Caco-2 (cell line): ENCODE measurements around the gene ARMH3. TPM values are rescaled to one million over a fixed set of nuclear protein-coding genes. Genes with fewer than 3 reads are reported as not detected.
"Not testable (repeated sequence)": the region's sequence is repeated elsewhere in the genome, so short reads cannot be mapped to it uniquely, and the experiment has no call there.

Experiments
- BruUV-seq: library from RNA; stranded (reverse); fragments of 400-500 nt; replicated peaks from 2 replicates; lab custom pipeline; 2021; lab: Mats Ljungman, UMichigan
- CTCF ChIA-PET: fragments of 300-600 bp; sonication (Branson Sonifier 250); formaldehyde crosslinking; loops from one replicate; lab custom pipeline; 2022; ENCODE audit warnings: antibody characterized with exemption; lab: Charles Lee
- POLR2A ChIA-PET: fragments of 300-600 bp; sonication (Branson Sonifier 250); formaldehyde crosslinking; loops from one replicate; lab custom pipeline; 2022; ENCODE audit warnings: antibody characterized with exemption; lab: Charles Lee
- DNase-seq, 2 experiments: peaks; one replicate each; pipeline versions ENCODE4 v3.0.0 to v3.0.0-alpha.2; 2020 to 2022
- H3K27me3 ChIP-seq: replicated peaks from 2 replicates; pipeline ENCODE4 v1.6.0; 2011; ENCODE audit warnings: low read length; ENCODE audit not compliant: control insufficient read depth, insufficient read depth
- H3K36me3 ChIP-seq: 2 replicates; pipeline ENCODE4 v1.5.1; 2011; ENCODE audit warnings: low read length; ENCODE audit not compliant: control insufficient read depth, insufficient read depth
- H3K4me1 ChIP-seq: fragments of 250-450 bp; sonication (Bioruptor Pico); 2 replicates; pipeline ENCODE4 v1.5.1; 2020; ENCODE audit warnings: mild to moderate bottlenecking
- H3K4me3 ChIP-seq: 2 replicates; pipeline ENCODE4 v1.5.1; 2011; ENCODE audit warnings: low read depth, mild to moderate bottlenecking, control low read depth, low read length
- H3K9me3 ChIP-seq: fragments of 250-450 bp; sonication (Bioruptor Pico); 2 replicates; pipeline ENCODE4 v1.5.1; 2020; ENCODE audit warnings: mild to moderate bottlenecking, moderate library complexity
- H3K27ac Mint-ChIP-seq: one replicate; pipeline ENCODE4 v1.8.0; 2022; ENCODE audit warnings: mixed read lengths; ENCODE audit not compliant: unreplicated experiment
- H3K27me3 Mint-ChIP-seq: one replicate; pipeline ENCODE4 v1.8.0; 2022; ENCODE audit warnings: mixed read lengths; ENCODE audit not compliant: insufficient read depth, unreplicated experiment
- H3K36me3 Mint-ChIP-seq: one replicate; pipeline ENCODE4 v1.8.0; 2022; ENCODE audit warnings: mild to moderate bottlenecking, mixed read lengths; ENCODE audit not compliant: insufficient read depth, unreplicated experiment
- H3K4me1 Mint-ChIP-seq: one replicate; pipeline ENCODE4 v1.8.0; 2022; ENCODE audit warnings: low read depth, mixed read lengths; ENCODE audit not compliant: unreplicated experiment
- H3K4me3 Mint-ChIP-seq: one replicate; pipeline ENCODE4 v1.8.0; 2022; ENCODE audit warnings: mild to moderate bottlenecking, moderate library complexity, mixed read lengths; ENCODE audit not compliant: unreplicated experiment
- H3K9me3 Mint-ChIP-seq: one replicate; pipeline ENCODE4 v1.8.0; 2022; ENCODE audit warnings: mixed read lengths; ENCODE audit not compliant: unreplicated experiment
- intact Hi-C: fragments of 100-400 bp; cut with micrococcal nuclease; formaldehyde crosslinking; loops from one replicate; pipeline ENCODE4 v1.10.0; 2022; ENCODE audit not compliant: unreplicated experiment
- total RNA-seq: library from RNA; stranded (reverse); gene quantifications from 2 replicates; pipeline ENCODE4 v1.2.3, GENCODE V29; 2022
- TF ChIP-seq, protein P1 (sequence below), 2 experiments: fragments of 200-600 bp in 1 of 2; IDR thresholded peaks; 1 replicate in 1 of 2; 2 replicates in 1 of 2; pipeline versions ENCODE4 v1.5.1 to v1.8.0; 2011 to 2022; ENCODE audit warnings: antibody characterized with exemption in 1 of 2, control low read depth in 1 of 2, inconsistent platforms in 1 of 2, low read depth in 1 of 2, low read length in 1 of 2, mild to moderate bottlenecking in 1 of 2, moderate library complexity in 1 of 2; ENCODE audit not compliant: insufficient read depth in 1 of 2, severe bottlenecking in 1 of 2, unreplicated experiment in 1 of 2

The ARMH3 gene
- total RNA-seq, 1 experiment from 2014 or later: 17.4 TPM

DNA sequence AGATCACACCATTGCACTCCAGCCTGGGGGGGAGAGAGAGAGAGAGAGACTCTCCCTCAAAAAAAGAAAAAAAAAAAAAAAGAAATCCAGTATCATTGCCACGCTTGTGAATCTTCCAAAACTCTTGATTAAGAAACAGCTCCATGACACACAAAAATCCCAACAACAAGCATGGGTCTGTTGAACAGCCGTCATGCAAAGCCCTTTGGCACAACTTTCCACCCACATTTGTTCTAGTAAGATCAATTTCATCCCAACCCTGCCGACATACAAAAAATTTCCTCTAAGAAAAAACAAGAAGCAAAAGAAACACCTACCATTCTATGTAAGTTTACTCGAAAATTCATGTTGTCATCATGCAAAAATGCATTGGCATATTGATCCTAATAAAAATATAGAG, 62.8 kb downstream of the ARMH3 start:
- H3K4me3 Mint-ChIP-seq: no peak overlapping the region
- H3K27me3 ChIP-seq: no peaks in the 10 kb centered on the region
- H3K27me3 Mint-ChIP-seq: no peaks in the 10 kb centered on the region
- H3K4me1 ChIP-seq: 0 out of 2 replicates have a peak, but pooled peaks cover 12% of the 10 kb centered on the region
- DNase-seq: no peak
- TF ChIP-seq, protein P1, sequence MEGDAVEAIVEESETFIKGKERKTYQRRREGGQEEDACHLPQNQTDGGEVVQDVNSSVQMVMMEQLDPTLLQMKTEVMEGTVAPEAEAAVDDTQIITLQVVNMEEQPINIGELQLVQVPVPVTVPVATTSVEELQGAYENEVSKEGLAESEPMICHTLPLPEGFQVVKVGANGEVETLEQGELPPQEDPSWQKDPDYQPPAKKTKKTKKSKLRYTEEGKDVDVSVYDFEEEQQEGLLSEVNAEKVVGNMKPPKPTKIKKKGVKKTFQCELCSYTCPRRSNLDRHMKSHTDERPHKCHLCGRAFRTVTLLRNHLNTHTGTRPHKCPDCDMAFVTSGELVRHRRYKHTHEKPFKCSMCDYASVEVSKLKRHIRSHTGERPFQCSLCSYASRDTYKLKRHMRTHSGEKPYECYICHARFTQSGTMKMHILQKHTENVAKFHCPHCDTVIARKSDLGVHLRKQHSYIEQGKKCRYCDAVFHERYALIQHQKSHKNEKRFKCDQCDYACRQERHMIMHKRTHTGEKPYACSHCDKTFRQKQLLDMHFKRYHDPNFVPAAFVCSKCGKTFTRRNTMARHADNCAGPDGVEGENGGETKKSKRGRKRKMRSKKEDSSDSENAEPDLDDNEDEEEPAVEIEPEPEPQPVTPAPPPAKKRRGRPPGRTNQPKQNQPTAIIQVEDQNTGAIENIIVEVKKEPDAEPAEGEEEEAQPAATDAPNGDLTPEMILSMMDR (IDR thresholded peaks at IDR 0.05; ENCODE audit: insufficient read depth in 1 of 2, low read depth in 1 of 2, low read length in 1 of 2, severe bottlenecking in 1 of 2, unreplicated experiment in 1 of 2): no peak
- no peaks in the 10 kb centered on the region for H3K9me3 ChIP-seq
- H3K4me3 ChIP-seq: no peak overlapping the region
- H3K27ac Mint-ChIP-seq: no peak overlapping the region
- POLR2A ChIA-PET: no interaction called here
- H3K36me3 Mint-ChIP-seq: peaks cover 46% of the 10 kb centered on the region
- BruUV-seq: no TSS peak
- no peaks in the 10 kb centered on the region for H3K9me3 Mint-ChIP-seq
- no peaks in the 10 kb centered on the region for H3K36me3 ChIP-seq
- intact Hi-C loops: no loop called here
- CTCF ChIA-PET: interaction anchor here (0.7 kb wide), 1 partner anchor 142 kb away, joined by 5 read pairs; no protein-coding TSS in a partner anchor
- H3K4me1 Mint-ChIP-seq: peaks cover 10% of the 10 kb centered on the region

DNA sequence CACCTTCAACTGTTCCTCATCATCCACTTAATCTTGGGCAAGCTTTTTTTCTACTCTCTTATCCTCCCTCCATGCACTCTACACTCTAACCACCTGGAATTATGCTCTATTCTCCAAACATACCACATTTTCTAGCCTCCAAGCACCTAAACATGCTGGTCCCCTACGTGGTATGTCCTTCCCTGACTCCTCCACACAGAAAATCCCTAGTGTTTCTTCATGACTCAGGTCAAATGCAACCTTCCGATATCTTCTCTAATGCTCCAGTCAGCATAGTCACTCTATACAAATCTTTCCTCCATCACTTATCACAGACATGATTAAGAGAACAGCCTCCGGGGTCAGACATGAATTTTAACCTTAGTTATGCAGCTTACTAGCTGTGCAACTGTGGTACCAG, 68.8 kb downstream of the ARMH3 start:
- ChIA-PET CTCF (interaction anchor here (0.6 kb wide), 1 partner anchor 23 kb away, joined by 3 read pairs; no protein-coding TSS in a partner anchor), POLR2A (no interaction called here)
- BruUV-seq: no TSS peak
- Mint-ChIP-seq H3K27me3 (no peaks in the 10 kb centered on the region), H3K27ac (no peak overlapping the region), H3K36me3 (peaks cover 31% of the 10 kb centered on the region), H3K4me3 (no peak overlapping the region), H3K9me3 (no peaks in the 10 kb centered on the region), H3K4me1 (no peaks in the 10 kb centered on the region)
- Histone ChIP-seq H3K4me3 (no peak overlapping the region), H3K9me3 (no peaks in the 10 kb centered on the region), H3K36me3 (no peaks in the 10 kb centered on the region), H3K27me3 (no peaks in the 10 kb centered on the region), H3K4me1 (no peaks in the 10 kb centered on the region)
- TF ChIP-seq, protein P1 (IDR thresholded peaks at IDR 0.05; ENCODE audit: insufficient read depth in 1 of 2, low read depth in 1 of 2, low read length in 1 of 2, severe bottlenecking in 1 of 2, unreplicated experiment in 1 of 2): no peak
- DNase-seq: no peak
- intact Hi-C loops: no loop called here

DNA sequence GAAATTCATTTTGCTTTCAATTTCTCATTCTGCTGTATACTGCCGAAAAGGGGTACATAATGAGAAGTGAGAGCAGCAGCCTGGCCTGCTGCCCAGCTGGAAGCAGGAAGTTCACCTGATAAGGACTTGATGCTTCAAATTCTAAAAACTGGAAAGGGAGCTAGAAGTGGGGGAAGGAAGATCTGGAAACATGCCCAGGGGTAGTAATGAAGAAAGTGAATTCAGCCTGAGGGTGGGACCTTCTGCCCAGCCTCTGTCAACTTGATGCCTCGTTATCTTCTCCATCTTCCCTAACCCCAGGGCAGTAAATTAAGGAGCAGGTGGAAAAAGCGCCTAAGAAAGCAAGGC, 69.4 kb downstream of the ARMH3 start:
- BruUV-seq: no TSS peak
- ChIA-PET POLR2A (no interaction called here), CTCF (interaction anchor here (0.6 kb wide), 1 partner anchor 23 kb away, joined by 3 read pairs; no protein-coding TSS in a partner anchor)
- no peak for DNase-seq
- Mint-ChIP-seq H3K9me3 (no peaks in the 10 kb centered on the region), H3K36me3 (peaks cover 31% of the 10 kb centered on the region), H3K4me3 (no peak overlapping the region), H3K27ac (no peak overlapping the region), H3K4me1 (no peaks in the 10 kb centered on the region), H3K27me3 (no peaks in the 10 kb centered on the region)
- Histone ChIP-seq H3K4me3 (no peak overlapping the region), H3K4me1 (no peaks in the 10 kb centered on the region), H3K27me3 (no peaks in the 10 kb centered on the region), H3K9me3 (no peaks in the 10 kb centered on the region), H3K36me3 (no peaks in the 10 kb centered on the region)
- intact Hi-C loops: no loop called here
- TF ChIP-seq, protein P1 (IDR thresholded peaks at IDR 0.05; ENCODE audit: insufficient read depth in 1 of 2, low read depth in 1 of 2, low read length in 1 of 2, severe bottlenecking in 1 of 2, unreplicated experiment in 1 of 2): no peak

DNA sequence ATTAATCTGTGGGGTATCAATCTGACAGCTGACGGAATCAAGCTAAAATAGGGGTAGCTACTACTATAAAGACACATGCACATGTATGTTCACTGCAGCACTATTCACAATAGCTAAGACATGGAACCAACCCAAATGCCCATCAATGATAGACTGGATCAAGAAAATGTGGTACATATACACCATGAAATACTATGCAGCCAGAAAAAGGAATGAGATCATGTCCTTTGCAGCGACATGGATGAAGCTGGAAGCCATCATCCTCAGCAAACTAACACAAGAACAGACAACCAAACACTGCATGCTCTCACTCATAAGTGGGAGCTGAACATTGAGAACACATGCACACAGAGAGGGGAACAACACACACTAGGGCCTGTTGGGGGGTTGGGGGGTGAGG, 75.3 kb downstream of the ARMH3 start:
- H3K4me3 ChIP-seq, H3K9me3 ChIP-seq, H3K27ac Mint-ChIP-seq, DNase-seq, H3K4me3 Mint-ChIP-seq, BruUV-seq, H3K36me3 ChIP-seq, H3K4me1 ChIP-seq, H3K27me3 Mint-ChIP-seq, H3K4me1 Mint-ChIP-seq, H3K27me3 ChIP-seq, POLR2A ChIA-PET, intact Hi-C loops, H3K9me3 Mint-ChIP-seq: not testable (repeated sequence)
- H3K36me3 Mint-ChIP-seq: peaks cover 13% of the 10 kb centered on the region
- CTCF ChIA-PET: interaction anchor here (0.6 to 0.8 kb wide), 2 partner anchors 93 to 644 kb away, joined by 3 read pairs; no protein-coding TSS in a partner anchor
